SU-DHL-6 (cell line): ENCODE results near the gene MED15.

Source experiments
- H2AFZ ChIP-seq: fragments of 200-600 bp; sonication (generic); 2 replicates; pipeline ENCODE4 v1.6.1; 2014; ENCODE audit warnings: low read depth, mild to moderate bottlenecking, moderate library complexity, mixed read lengths, antibody characterized with exemption, low read length; ENCODE audit not compliant: severe bottlenecking
- H3F3A ChIP-seq: fragments of 200-600 bp; shearing (Covaris generic); 2 replicates; pipeline ENCODE4 v1.6.0; 2016; ENCODE audit warnings: antibody characterized with exemption, mild to moderate bottlenecking; ENCODE audit not compliant: insufficient read depth
- H3K27ac ChIP-seq: fragments of 200-600 bp; sonication (generic); 2 replicates; pipeline ENCODE4 v1.5.1; 2016; ENCODE audit warnings: low read depth, mild to moderate bottlenecking, low read length, moderate library complexity, mixed read lengths
- H3K27me3 ChIP-seq: fragments of 200-600 bp; sonication (generic), shearing (Covaris generic); 2 replicates; pipeline ENCODE4 v1.6.0; 2014; ENCODE audit warnings: mild to moderate bottlenecking, low read length
- H3K36me3 ChIP-seq: fragments of 200-600 bp; sonication (generic); 2 replicates; pipeline ENCODE4 v1.6.1; 2014; ENCODE audit warnings: mild to moderate bottlenecking, low read length, mixed read lengths
- H3K4me2 ChIP-seq: fragments of 300-600, 200-600 bp; shearing (Covaris generic), sonication (generic); 2 replicates; pipeline ENCODE4 v1.6.0; 2014; ENCODE audit warnings: low read length, low read depth, mild to moderate bottlenecking; ENCODE audit not compliant: poor library complexity, severe bottlenecking
- H3K4me3 ChIP-seq: fragments of 200-600 bp; sonication (generic); 2 replicates; pipeline ENCODE4 v1.5.1; 2014; ENCODE audit warnings: antibody characterized with exemption, low read length, mild to moderate bottlenecking, mixed read lengths; ENCODE audit not compliant: insufficient read depth, poor library complexity, severe bottlenecking
- H3K79me2 ChIP-seq: fragments of 200-600 bp; sonication (generic); 2 replicates; pipeline ENCODE4 v1.6.1; 2014; ENCODE audit warnings: mild to moderate bottlenecking, low read length, moderate library complexity; ENCODE audit not compliant: insufficient read depth
- H3K9ac ChIP-seq: fragments of 200-600 bp; sonication (generic); 2 replicates; pipeline ENCODE4 v1.7.0; 2014; ENCODE audit warnings: mild to moderate bottlenecking, low read length
- H3K9me2 ChIP-seq: fragments of 200-600 bp; sonication (generic); replicated peaks from 2 replicates; pipeline ENCODE4 v1.6.1; 2014; ENCODE audit warnings: low read length; ENCODE audit not compliant: insufficient read depth
- H3K9me3 ChIP-seq: fragments of 200-600 bp; sonication (generic); 2 replicates; pipeline ENCODE4 v1.6.1; 2014; ENCODE audit warnings: low read length, mixed read lengths; ENCODE audit not compliant: insufficient read depth
- H4K20me1 ChIP-seq: fragments of 200-600 bp; sonication (generic); 2 replicates; pipeline ENCODE4 v1.6.1; 2014; ENCODE audit warnings: low read depth, mild to moderate bottlenecking, antibody characterized with exemption, low read length, moderate library complexity, mixed read lengths
- EZH2phosphoT487 ChIP-seq: fragments of 200-600 bp; sonication (generic), shearing (Covaris generic); conservative IDR thresholded peaks from 2 replicates; pipeline ENCODE4 v1.6.1; 2018; ENCODE audit warnings: mild to moderate bottlenecking, antibody characterized with exemption, low read length, moderate library complexity, mixed read lengths
- TF ChIP-seq, protein P1 (sequence below): fragments of 200-600 bp; sonication (generic); IDR thresholded peaks from one replicate; pipeline ENCODE4 v1.5.1; 2017; ENCODE audit warnings: antibody characterized with exemption, mild to moderate bottlenecking, low read length, moderate library complexity; ENCODE audit not compliant: insufficient read depth, poor library complexity, severe bottlenecking

MED15 gene

DNA sequence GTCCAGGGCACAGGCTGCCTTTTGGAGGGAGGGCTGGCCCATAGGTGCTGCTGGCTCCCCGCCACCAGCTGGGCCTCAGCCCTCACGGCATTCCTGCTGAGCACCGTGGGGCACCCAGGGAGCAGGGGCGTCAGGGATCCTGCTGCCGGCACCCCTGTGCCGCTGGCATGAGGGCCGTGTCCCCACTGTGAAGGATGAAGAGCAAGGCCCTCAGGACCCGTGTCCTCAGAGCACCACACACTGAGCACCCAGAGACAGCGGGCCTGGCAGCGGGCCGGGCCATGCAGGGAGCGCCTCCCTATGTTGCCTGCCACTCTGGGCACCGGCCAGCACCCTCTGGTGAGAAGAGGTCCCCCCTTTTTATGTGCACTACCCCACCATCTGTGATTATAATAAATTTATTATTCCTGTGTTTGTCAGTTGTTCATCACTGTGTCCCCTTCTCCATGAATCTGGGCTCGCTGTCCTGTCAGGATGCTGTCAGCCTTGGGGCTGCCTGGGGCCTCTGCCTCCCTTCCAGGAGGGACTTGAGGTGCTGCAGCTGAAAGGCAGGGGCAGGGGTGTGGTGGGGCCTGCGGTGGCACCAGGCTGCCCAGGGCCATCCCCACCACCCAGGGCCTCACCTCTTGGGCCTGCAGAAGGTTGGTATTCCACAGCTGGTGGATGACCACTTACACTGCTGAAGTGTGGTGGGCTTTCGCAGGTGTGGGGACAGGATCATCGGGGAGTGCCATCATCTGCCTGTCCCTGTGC lies 80.0 kb downstream of the MED15 start:
- H4K20me1 ChIP-seq = no peaks in the 10 kb centered on the region
- no peak overlapping the region for H3K9ac ChIP-seq
- H3K27me3 ChIP-seq = no peaks in the 10 kb centered on the region
- no peaks in the 10 kb centered on the region for H3F3A ChIP-seq
- H3K27ac ChIP-seq = no peak overlapping the region
- H2AFZ ChIP-seq = no peak overlapping the region
- no peaks in the 10 kb centered on the region for H3K36me3 ChIP-seq
- H3K9me2 ChIP-seq = no peaks in the 10 kb centered on the region
- no peaks in the 10 kb centered on the region for H3K79me2 ChIP-seq
- no peaks in the 10 kb centered on the region for H3K9me3 ChIP-seq
- no peak overlapping the region for H3K4me2 ChIP-seq
- no peak for TF ChIP-seq EZH2phosphoT487
- TF ChIP-seq, protein P1, sequence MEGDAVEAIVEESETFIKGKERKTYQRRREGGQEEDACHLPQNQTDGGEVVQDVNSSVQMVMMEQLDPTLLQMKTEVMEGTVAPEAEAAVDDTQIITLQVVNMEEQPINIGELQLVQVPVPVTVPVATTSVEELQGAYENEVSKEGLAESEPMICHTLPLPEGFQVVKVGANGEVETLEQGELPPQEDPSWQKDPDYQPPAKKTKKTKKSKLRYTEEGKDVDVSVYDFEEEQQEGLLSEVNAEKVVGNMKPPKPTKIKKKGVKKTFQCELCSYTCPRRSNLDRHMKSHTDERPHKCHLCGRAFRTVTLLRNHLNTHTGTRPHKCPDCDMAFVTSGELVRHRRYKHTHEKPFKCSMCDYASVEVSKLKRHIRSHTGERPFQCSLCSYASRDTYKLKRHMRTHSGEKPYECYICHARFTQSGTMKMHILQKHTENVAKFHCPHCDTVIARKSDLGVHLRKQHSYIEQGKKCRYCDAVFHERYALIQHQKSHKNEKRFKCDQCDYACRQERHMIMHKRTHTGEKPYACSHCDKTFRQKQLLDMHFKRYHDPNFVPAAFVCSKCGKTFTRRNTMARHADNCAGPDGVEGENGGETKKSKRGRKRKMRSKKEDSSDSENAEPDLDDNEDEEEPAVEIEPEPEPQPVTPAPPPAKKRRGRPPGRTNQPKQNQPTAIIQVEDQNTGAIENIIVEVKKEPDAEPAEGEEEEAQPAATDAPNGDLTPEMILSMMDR = no peak
- H3K4me3 ChIP-seq = no peak overlapping the region

DNA sequence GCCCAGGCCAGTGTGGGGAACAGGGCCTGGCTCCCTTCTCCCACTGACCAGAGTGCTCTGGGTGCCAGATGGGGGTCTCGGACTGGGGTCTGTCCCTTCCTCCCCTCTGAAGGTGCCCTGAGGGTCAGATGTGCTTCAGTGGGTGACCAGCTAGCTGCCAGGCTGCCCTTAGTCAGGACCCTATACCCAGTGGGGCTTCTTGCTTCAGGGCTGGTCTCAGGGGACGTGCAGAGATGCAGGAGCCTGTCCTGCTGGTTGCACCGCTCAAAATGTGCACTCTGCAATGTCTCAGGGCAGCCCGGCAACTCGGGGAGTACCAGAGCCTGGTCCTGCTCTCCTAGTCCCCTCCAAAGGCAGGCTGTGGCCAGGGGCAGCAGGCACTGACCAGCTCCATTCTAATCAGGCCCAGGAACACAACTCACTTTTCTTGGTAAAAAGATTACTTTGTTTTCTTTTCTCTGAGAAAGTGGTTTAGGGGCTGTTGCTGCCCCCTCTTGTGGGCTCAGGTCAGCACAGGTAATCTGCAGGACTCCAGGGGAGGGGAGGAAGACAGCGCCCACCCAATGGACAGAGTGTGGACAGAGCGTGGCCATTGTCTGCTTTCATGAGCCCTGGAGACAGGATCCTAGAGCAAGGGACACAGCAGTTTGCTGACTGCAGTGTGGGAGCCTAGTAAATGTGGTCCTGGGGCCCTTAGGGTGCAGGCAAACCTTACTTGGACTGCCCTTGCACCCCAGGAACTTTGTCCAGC lies 80.9 kb downstream of the MED15 start:
- Histone ChIP-seq H3K36me3 (no peaks in the 10 kb centered on the region), H3K27ac (no peak overlapping the region)

DNA sequence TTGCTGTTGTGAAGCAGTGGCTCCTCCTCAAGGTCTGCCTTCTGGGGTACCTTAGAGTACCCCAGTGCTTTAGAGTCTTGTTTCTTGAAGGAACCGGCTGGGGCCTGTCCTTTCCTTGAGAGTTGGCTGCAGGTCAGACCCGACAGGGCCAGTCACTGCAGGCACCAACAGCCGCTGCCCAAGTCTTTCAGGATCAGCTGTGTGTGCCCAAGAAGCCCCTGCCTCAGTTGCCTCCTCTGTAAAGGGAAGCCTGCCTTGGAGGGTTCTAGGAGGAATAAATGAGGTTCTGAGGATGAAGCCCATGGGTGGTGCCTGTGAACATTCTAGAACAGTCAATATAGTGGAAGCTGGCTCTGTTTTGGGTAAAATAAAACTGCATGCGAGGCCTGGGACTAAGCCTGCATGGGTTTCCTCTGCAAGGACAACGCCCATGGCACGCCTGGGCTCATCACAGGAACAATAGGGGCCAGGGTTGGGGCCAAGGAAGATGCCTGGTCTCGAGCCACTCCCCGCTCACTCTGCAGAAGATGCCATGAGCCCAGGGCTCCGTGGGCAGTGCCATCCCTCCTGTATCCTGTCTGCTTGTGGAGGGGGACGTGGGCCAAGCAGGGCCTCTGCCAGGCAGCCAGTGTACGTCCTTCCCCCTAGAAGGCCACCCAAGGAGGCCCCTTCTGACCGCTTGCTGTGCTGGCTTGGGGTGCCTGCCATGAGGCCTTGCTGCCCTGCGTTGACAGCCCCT lies 81.6 kb downstream of the MED15 start:
- Histone ChIP-seq H2AFZ (no peak overlapping the region), H3K9me2 (no peaks in the 10 kb centered on the region), H3K9me3 (no peaks in the 10 kb centered on the region), H3K9ac (no peak overlapping the region), H3K79me2 (no peaks in the 10 kb centered on the region), H3K36me3 (no peaks in the 10 kb centered on the region), H3K27me3 (no peaks in the 10 kb centered on the region), H3K4me2 (no peak overlapping the region), H3F3A (no peaks in the 10 kb centered on the region), H4K20me1 (no peaks in the 10 kb centered on the region), H3K4me3 (no peak overlapping the region), H3K27ac (no peak overlapping the region)
- TF ChIP-seq, protein P1 = no peak
- no peak for TF ChIP-seq EZH2phosphoT487

More for the DNA sequence above, 80.9 kb downstream of the MED15 start:
- Histone ChIP-seq H3K9me2 (no peaks in the 10 kb centered on the region), H3K4me2 (no peak overlapping the region), H4K20me1 (no peaks in the 10 kb centered on the region), H3K4me3 (no peak overlapping the region), H3K9me3 (no peaks in the 10 kb centered on the region), H2AFZ (no peak overlapping the region), H3K79me2 (no peaks in the 10 kb centered on the region), H3K27me3 (no peaks in the 10 kb centered on the region), H3F3A (no peaks in the 10 kb centered on the region), H3K9ac (no peak overlapping the region)
- TF ChIP-seq, protein P1 = no peak
- TF ChIP-seq EZH2phosphoT487 = no peak
